CD1c-positive myeloid dendritic cell (primary cell): ENCODE data around the gene DNAH3.
A peak's percentile ranks its signal among the peaks of the same experiment; 100 is the strongest.
"Not testable (repeated sequence)": the region's sequence is repeated elsewhere in the genome, so short reads cannot be mapped to it uniquely, and the experiment has no call there.

Source experiments
- DNase-seq: peaks from one replicate; pipeline ENCODE4 v3.0.0-alpha.2; 2016; ENCODE audit errors: extremely low spot score

DNAH3 gene

DNA sequence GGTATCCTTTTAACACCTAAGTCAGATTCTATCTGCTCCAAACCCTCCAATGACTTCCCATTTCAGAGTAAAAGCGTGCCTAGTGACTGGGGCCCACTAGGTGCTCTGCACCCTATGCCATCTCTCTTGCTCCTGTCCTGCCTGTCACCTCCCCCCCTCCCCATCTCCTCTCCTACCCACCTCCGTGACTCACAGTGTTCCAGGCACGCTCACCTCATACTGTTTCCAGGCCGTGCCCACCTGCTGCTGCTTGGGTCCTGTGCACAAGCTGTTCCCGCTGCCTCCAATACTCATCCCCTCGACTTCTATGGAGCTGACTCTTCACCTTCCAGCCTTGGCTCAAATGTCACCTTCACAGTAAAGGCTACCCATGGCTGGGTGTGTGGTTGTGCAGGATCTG lies 21.7 kb downstream of the DNAH3 start:
- no peak for DNase-seq

DNA sequence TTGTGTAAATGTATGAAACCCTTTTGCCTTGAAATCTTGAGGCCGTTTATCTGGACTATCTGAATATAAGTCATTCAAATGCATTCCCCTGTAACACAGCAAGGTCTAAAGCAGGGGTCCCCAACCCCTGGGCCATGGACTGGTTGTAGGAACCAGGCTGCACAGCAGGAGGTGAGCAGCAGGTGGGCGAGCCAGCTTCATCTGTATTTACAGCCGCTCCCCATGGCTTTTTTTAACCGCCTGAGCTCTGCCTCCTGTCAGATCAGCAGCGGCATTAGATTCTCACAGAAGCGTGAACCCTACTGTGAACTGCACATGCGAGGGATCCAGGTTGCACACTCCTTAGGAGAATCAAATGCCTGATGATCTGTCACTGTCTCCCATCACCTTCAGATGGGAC lies 24.1 kb downstream of the DNAH3 start:
- no peak for DNase-seq

GRCh38 chr16:21125191-21125590 lies 25.5 kb downstream of the DNAH3 start:
- DNase-seq, result no peak

GRCh38 chr16:21120976-21121520 lies 29.6 kb downstream of the DNAH3 start:
- no peak for DNase-seq

GRCh38 chr16:21117567-21117966 lies 33.1 kb downstream of the DNAH3 start:
- no peak for DNase-seq

DNA sequence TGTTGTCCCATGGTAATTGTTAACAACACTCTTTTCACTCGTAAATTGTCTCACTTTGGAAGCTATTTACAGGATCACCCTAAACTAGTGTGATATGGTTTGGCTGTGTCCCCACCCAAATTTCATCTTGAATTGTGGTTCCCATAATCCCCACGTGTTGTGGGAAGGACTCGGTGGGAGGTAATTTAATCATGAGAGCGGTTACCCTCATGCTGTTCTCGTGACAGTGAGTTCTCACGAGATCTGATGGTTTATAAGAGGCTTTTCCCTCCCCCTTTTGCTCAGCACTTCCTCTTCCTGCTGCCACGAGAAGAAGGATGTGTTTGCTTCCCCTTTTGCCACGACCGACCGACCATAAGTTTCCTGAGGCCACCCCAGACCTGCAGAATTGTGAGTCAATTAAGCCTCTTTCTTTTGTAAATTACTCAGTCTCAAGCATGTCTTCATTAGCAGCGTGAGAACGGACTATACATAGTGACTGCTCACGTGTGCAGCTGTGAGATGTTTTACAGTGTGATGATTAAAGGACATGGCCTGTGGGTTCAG lies 34.4 kb downstream of the DNAH3 start:
- peak; percentile 66 for DNase-seq

- not testable (repeated sequence) for DNase-seq
Observed at GRCh38 chr16:21115551-21115950, 35.1 kb downstream of the DNAH3 start.

DNA sequence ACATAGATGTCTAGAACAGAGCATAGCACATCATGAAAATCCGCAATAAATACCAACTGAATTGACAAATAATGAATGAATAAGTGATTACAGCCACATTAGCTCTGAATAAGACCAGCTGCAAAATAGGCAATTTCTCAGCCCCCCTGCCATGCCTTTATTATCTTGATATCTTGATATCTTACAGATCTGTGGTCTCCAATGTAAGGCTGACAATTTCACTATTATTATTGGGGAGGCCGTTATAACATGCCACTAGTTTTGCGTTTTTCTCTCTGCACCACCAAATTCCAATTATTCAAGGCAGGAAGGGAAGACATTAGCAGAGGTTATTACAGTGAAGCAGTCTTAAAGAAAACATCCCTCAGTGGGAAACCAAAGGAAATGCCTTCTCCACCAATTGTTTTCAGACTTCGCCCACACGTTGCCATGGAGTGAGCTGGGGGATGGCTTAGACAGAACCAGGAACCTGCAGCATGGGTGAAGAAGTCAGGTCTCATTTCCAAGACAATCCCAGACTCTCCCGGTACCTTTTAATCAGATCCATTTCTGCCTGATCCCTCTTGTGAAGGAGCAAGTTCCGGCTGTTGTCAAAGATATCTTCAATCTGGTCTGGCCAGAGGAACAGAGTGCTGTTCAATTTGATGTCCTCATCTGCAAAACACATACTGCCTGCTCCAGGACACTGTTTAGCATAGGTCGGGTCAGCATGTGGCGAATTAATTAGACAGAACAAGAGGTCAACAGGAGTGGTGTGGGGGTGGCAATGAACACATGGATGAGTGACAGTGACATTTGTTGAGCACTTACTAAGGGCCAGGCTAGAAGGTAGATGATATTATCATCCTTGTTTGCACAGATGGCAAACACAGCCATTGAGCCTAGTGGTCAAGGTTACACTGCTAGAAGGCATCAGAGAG lies 46.4 kb downstream of the DNAH3 start:
- peak; percentile 24 for DNase-seq

- DNase-seq, result no peak
Observed at GRCh38 chr16:21101631-21102420, 48.8 kb downstream of the DNAH3 start.

GRCh38 chr16:21100447-21100846 lies 50.2 kb downstream of the DNAH3 start:
- no peak for DNase-seq

DNA sequence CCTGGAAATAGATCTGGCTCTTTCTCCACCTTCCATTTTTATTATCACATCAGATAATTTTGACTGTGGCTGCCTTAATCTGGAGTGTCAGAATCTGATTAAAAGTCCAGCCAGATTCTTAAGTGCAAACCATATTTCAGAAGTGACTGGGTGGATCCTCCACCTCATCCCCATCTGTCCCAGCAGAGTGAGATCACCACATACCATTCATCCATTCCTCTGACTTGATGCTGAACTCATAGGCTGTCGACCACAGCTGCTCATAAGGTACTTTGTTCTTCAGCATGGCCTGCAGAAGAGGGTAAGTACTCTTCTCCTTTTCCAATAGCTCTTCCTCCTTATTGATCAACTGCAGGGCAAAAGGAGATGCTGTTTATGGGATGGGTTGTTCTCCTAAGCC lies 53.5 kb downstream of the DNAH3 start:
- no peak for DNase-seq

DNA sequence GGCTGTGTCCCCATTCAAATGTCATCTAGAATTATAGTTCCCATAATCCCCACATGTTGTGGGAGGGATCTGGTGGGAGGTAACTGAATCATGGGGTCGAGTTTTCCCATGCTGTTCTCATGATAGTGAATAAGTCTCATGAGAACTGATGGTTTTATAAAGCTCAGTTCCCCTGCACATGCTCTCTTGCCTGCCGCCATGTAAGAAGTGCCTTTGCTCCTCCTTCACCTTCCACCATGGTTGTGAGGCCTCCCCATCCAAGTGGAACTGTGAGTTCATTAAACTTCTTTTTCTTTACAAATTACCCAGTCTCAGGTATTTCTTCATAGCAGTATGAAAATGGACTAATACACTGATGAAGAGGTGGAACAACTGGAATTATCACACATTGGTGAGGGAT lies 55.9 kb downstream of the DNAH3 start:
- DNase-seq, result not testable (repeated sequence)

DNA sequence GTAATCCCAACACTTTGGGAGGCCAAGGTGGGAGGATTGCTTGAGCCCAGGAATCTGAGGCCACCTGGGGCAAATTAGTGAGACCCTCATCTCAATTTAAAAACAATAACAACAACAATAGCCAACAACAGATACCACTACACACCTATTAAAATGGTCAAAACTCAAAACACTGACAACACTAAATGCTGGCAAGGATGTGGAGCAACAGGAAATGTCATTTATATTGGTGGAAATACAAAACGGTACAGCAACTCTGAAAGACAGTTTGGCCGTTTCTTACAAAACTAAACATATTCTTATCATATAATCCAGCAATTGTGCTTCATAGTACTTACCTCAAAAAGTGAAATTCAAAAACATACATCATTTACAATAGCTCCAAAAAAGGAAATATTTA lies 57.7 kb downstream of the DNAH3 start:
- DNase-seq, result no peak

DNA sequence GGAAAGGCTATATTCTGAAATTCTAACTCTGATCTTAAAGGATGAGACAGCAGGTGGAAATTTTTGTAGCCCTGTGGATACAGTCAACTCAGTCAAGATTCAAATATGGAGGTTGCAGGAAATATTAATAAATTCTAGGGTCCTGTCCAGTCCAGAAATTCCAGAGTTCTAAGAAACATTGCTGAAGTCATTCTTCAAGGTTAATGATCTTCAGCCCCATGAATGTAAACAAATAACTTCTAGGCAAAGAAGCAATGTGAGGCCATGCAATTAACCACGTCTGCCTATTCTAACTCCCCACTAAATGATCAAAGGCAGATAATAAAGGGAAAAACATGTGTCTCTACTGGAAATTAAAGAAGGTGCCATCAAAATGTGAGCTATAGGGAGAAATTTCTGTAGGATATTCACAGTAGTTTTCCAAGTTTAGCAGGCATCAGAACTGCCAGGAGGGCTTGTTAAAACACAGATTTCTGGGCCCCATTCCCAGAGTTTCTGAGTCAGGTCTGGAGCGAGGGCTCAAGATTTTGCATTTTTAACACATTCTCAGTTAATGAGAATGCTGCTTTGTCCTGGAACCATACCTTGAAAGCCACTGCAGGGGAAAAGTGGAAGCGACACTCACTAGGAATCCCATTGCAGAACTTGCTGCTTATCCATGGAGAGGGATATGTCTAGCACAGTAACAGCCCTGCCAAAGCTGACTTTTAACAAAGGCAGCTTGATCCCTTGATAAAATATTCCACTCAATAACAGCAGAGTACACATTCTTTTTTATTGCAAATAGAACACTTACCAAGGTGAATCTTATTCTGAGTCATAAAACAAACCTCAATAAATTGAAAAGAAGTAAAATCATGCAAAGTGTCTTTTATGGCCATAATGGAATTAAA lies 61.8 kb downstream of the DNAH3 start:
- DNase-seq, result no peak

DNA sequence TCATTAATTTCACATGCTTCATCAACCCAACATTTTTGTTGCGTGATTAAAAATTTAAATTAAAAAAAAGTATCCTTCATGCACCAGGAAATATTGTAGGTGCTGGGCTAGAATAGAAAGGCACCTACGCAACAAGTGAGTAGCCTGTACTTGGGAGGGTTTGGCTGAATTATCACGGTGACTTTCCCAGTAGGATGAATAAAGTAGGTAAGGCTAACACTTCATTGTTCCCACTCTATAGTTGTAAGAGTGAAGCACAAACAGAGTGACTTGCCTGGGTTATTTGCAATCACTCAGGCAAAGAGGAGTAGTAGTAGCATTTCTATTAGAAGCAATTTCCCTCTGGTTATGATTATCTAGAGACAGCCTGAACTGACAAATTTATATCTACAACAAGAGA lies 62.5 kb downstream of the DNAH3 start:
- no peak for DNase-seq

DNA sequence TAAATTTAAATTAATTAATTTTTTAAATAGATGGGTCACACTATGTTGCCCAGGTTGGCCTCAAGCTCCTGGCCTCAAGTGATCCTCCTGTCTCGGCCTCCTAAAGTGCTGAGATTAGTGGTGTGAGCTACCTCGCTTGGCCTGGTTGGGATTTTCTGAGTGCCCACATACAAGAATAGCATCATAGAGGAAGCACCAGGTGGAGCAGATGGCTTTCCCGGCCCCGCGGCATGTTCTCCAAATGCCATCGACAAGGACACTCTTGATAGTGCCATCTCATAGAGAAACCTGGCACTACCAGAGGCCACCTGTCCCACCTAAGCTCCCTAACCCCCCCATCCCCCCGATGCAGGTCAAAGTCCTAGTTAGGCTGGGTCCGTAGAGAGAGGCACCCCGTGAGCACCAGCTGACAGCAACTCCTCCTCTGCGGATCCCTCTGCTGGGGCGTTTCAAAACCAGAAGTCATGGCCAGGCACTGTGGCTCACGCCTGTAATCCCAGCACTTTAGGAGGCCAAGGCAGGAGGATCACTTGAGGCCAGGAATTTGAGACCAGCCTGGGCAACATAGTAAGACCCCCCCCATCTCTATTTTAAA lies 65.9 kb downstream of the DNAH3 start:
- no peak for DNase-seq

DNA sequence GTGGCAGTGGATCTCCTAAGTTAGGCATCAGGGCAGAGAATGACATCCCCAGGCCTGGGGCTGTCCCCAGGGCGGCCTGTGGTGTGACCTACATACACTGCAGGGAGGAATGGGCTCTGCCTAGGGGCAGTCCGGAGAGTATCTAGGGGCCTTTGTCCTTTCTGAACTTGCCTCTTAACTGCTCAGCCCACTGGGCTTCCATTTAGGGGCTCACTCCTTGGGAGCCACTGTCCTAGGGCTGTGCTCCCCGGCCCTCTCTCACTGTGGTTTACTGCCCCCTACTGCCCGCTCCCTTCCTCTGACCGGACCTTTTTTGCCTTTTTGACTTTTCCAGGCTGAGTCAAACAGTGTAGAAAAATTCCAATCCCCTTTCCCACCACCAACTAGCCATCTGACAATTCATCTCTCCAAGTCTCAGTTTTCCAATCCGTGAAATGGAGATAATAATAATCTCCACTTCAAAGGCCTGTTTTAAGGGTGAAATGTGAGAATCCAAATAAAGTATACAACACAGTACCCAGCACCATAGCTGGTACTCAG lies 66.8 kb downstream of the DNAH3 start:
- peak; percentile 62 for DNase-seq

GRCh38 chr16:21081329-21081728 lies 69.3 kb downstream of the DNAH3 start:
- no peak for DNase-seq

GRCh38 chr16:21078563-21078962 lies 72.1 kb downstream of the DNAH3 start:
- no peak for DNase-seq

GRCh38 chr16:21076186-21076883 lies 74.3 kb downstream of the DNAH3 start:
- no peak for DNase-seq
